ENCODE results near the gene OPTC. TPM values are rescaled to one million over a fixed set of nuclear protein-coding genes. Genes with fewer than 3 reads are reported as not detected.

OPTC gene
- total RNA-seq, 3 donors from 2014 or later (not counting 1 experiment from before 2014, with no cell fraction given): not detected

GRCh38 chr1:203521074-203521794 is 27.3 kb downstream of the OPTC start:
- H3K4me3 ChIP-seq (ENCODE audit: low read length): no peak overlapping the region
- ATAC-seq (no peak), DNase-seq (no peak)
- H3K27ac ChIP-seq (ENCODE audit: low read length): no peak overlapping the region
- Mint-ChIP-seq H3K9me3 (no peaks in the 10 kb centered on the region), H3K36me3 (no peaks in the 10 kb centered on the region), H3K27ac (no peak overlapping the region), H3K27me3 (ENCODE audit: low read depth in 2 of 2) (no peaks in the 10 kb centered on the region), H3K4me3 (no peak overlapping the region), H3K4me1 (no peaks in the 10 kb centered on the region)
- H3K4me1 ChIP-seq (ENCODE audit: control insufficient read depth, insufficient read depth, low read length): no peaks in the 10 kb centered on the region
- no peaks in the 10 kb centered on the region for H3K9me3 ChIP-seq (ENCODE audit: control insufficient read depth, insufficient read depth, low read length)
- no peaks in the 10 kb centered on the region for H3K27me3 ChIP-seq (ENCODE audit: control insufficient read depth, insufficient read depth, low read length)
- no peak for TF ChIP-seq CTCF (IDR thresholded peaks at IDR 0.05)
- intact Hi-C loops (cut with micrococcal nuclease): no loop called here
- no peaks in the 10 kb centered on the region for H3K36me3 ChIP-seq (ENCODE audit: control insufficient read depth, insufficient read depth, low read length)
- 69% methylated on average over 10 of the region's 10 CpGs for WGBS (ENCODE audit: insufficient coverage)

- intact Hi-C loops (cut with micrococcal nuclease): no loop called here
Observed at GRCh38 chr1:203521812-203522211, 27.9 kb downstream of the OPTC start.

GRCh38 chr1:203522237-203522636 is 28.3 kb downstream of the OPTC start:
- no peak for DNase-seq
- Histone ChIP-seq H3K27me3 (ENCODE audit: control insufficient read depth, insufficient read depth, low read length) (no peaks in the 10 kb centered on the region), H3K36me3 (ENCODE audit: control insufficient read depth, insufficient read depth, low read length) (no peaks in the 10 kb centered on the region), H3K4me1 (ENCODE audit: control insufficient read depth, insufficient read depth, low read length) (no peaks in the 10 kb centered on the region), H3K27ac (ENCODE audit: low read length) (no peak overlapping the region), H3K9me3 (ENCODE audit: control insufficient read depth, insufficient read depth, low read length) (no peaks in the 10 kb centered on the region), H3K4me3 (ENCODE audit: low read length) (no peak overlapping the region)
- ATAC-seq: no peak
- H3K9me3 Mint-ChIP-seq: no peaks in the 10 kb centered on the region
- H3K27ac Mint-ChIP-seq: no peak overlapping the region
- no peaks in the 10 kb centered on the region for H3K36me3 Mint-ChIP-seq
- no peak overlapping the region for H3K4me3 Mint-ChIP-seq
- TF ChIP-seq CTCF (IDR thresholded peaks at IDR 0.05): no peak
- intact Hi-C loops (cut with micrococcal nuclease): no loop called here
- H3K27me3 Mint-ChIP-seq (ENCODE audit: low read depth in 2 of 2): no peaks in the 10 kb centered on the region
- 92% methylated on average over 11 of the region's 11 CpGs for WGBS (ENCODE audit: insufficient coverage)
- no peaks in the 10 kb centered on the region for H3K4me1 Mint-ChIP-seq

More at GRCh38 chr1:203521812-203522211, 27.9 kb downstream of the OPTC start:
- no peak for TF ChIP-seq CTCF (IDR thresholded peaks at IDR 0.05)
- DNase-seq: no peak
- no peak overlapping the region for H3K27ac ChIP-seq (ENCODE audit: low read length)
- no peaks in the 10 kb centered on the region for H3K9me3 ChIP-seq (ENCODE audit: control insufficient read depth, insufficient read depth, low read length)
- Mint-ChIP-seq H3K36me3 (no peaks in the 10 kb centered on the region), H3K4me3 (no peak overlapping the region), H3K4me1 (no peaks in the 10 kb centered on the region), H3K27me3 (ENCODE audit: low read depth in 2 of 2) (no peaks in the 10 kb centered on the region), H3K9me3 (no peaks in the 10 kb centered on the region), H3K27ac (no peak overlapping the region)
- H3K4me3 ChIP-seq (ENCODE audit: low read length): no peak overlapping the region
- no peaks in the 10 kb centered on the region for H3K4me1 ChIP-seq (ENCODE audit: control insufficient read depth, insufficient read depth, low read length)
- no peaks in the 10 kb centered on the region for H3K36me3 ChIP-seq (ENCODE audit: control insufficient read depth, insufficient read depth, low read length)
- no peaks in the 10 kb centered on the region for H3K27me3 ChIP-seq (ENCODE audit: control insufficient read depth, insufficient read depth, low read length)
- ATAC-seq: no peak
- 85% methylated on average over 3 of the region's 5 CpGs for WGBS (ENCODE audit: insufficient coverage)

GRCh38 chr1:203523667-203524066 is 29.7 kb downstream of the OPTC start:
- no peaks in the 10 kb centered on the region for H3K27me3 Mint-ChIP-seq (ENCODE audit: low read depth in 2 of 2)
- H3K27ac ChIP-seq (ENCODE audit: low read length): no peak overlapping the region
- intact Hi-C loops (cut with micrococcal nuclease): no loop called here
- H3K27me3 ChIP-seq (ENCODE audit: control insufficient read depth, insufficient read depth, low read length): no peaks in the 10 kb centered on the region
- no peak overlapping the region for H3K4me3 ChIP-seq (ENCODE audit: low read length)
- no peaks in the 10 kb centered on the region for H3K9me3 Mint-ChIP-seq
- no peaks in the 10 kb centered on the region for H3K36me3 ChIP-seq (ENCODE audit: control insufficient read depth, insufficient read depth, low read length)
- no peak overlapping the region for H3K4me3 Mint-ChIP-seq
- no peak overlapping the region for H3K27ac Mint-ChIP-seq
- ATAC-seq (no peak), DNase-seq (no peak)
- H3K4me1 Mint-ChIP-seq: no peaks in the 10 kb centered on the region
- H3K4me1 ChIP-seq (ENCODE audit: control insufficient read depth, insufficient read depth, low read length): no peaks in the 10 kb centered on the region
- H3K36me3 Mint-ChIP-seq: no peaks in the 10 kb centered on the region
- TF ChIP-seq CTCF (IDR thresholded peaks at IDR 0.05): no peak
- H3K9me3 ChIP-seq (ENCODE audit: control insufficient read depth, insufficient read depth, low read length): no peaks in the 10 kb centered on the region
- WGBS (ENCODE audit: insufficient coverage): 93% methylated on average over 6 of the region's 6 CpGs
